Measurements from ENCODE around the gene TMEM217.

Gene TMEM217

GRCh38 chr6:37232430-37233017, 25.4 kb downstream of the TMEM217 start:
- H3K9me3 ChIP-seq (ENCODE audit: control insufficient read depth, low read length): no peaks in the 10 kb centered on the region
- H3K36me3 ChIP-seq (ENCODE audit: control insufficient read depth, insufficient read depth, low read length): no peaks in the 10 kb centered on the region
- H3K27ac ChIP-seq (ENCODE audit: low read depth, low read length, severe bottlenecking): no peak overlapping the region
- no peak overlapping the region for H3K4me3 ChIP-seq (ENCODE audit: extremely low read depth, insufficient read depth, low read length, poor library complexity, severe bottlenecking)
- H3K4me1 ChIP-seq (ENCODE audit: control insufficient read depth, insufficient read depth, low read length, poor library complexity, severe bottlenecking): peaks cover 7% of the 10 kb centered on the region
- WGBS, 2 experiments (ENCODE audit: insufficient coverage in 2 of 2): 88 to 91% methylated on average over 5 of the region's 5 CpGs

- H3K9me3 ChIP-seq (ENCODE audit: control insufficient read depth, low read length): no peaks in the 10 kb centered on the region
- H3K4me1 ChIP-seq (ENCODE audit: control insufficient read depth, insufficient read depth, low read length, poor library complexity, severe bottlenecking): no peaks in the 10 kb centered on the region
- no peak overlapping the region for H3K4me3 ChIP-seq (ENCODE audit: extremely low read depth, insufficient read depth, low read length, poor library complexity, severe bottlenecking)
- no peak overlapping the region for H3K27ac ChIP-seq (ENCODE audit: low read depth, low read length, severe bottlenecking)
- H3K36me3 ChIP-seq (ENCODE audit: control insufficient read depth, insufficient read depth, low read length): no peaks in the 10 kb centered on the region
- WGBS, 2 experiments (ENCODE audit: insufficient coverage in 2 of 2): 85 to 96% methylated on average over 4 to 6 of the region's 6 CpGs
Observed at GRCh38 chr6:37230104-37230503, 27.8 kb downstream of the TMEM217 start.

- Histone ChIP-seq H3K4me3 (ENCODE audit: extremely low read depth, insufficient read depth, low read length, poor library complexity, severe bottlenecking) (no peak overlapping the region), H3K9me3 (ENCODE audit: control insufficient read depth, low read length) (no peaks in the 10 kb centered on the region), H3K4me1 (ENCODE audit: control insufficient read depth, insufficient read depth, low read length, poor library complexity, severe bottlenecking) (peaks cover 7% of the 10 kb centered on the region), H3K27ac (ENCODE audit: low read depth, low read length, severe bottlenecking) (no peak overlapping the region), H3K36me3 (ENCODE audit: control insufficient read depth, insufficient read depth, low read length) (no peaks in the 10 kb centered on the region)
- 82 to 84% methylated on average over 3 to 4 of the region's 5 CpGs for WGBS, 2 experiments (ENCODE audit: insufficient coverage in 2 of 2)
Observed at GRCh38 chr6:37225350-37226169, 32.4 kb downstream of the TMEM217 start.

GRCh38 chr6:37222992-37223391, 35.0 kb downstream of the TMEM217 start:
- Histone ChIP-seq H3K4me3 (ENCODE audit: extremely low read depth, insufficient read depth, low read length, poor library complexity, severe bottlenecking) (peak overlapping the region; percentile 53), H3K27ac (ENCODE audit: low read depth, low read length, severe bottlenecking) (no peak overlapping the region), H3K36me3 (ENCODE audit: control insufficient read depth, insufficient read depth, low read length) (no peaks in the 10 kb centered on the region), H3K9me3 (ENCODE audit: control insufficient read depth, low read length) (no peaks in the 10 kb centered on the region), H3K4me1 (ENCODE audit: control insufficient read depth, insufficient read depth, low read length, poor library complexity, severe bottlenecking) (peaks cover 7% of the 10 kb centered on the region)

- Histone ChIP-seq H3K27ac (ENCODE audit: low read depth, low read length, severe bottlenecking) (peak overlapping the region; percentile 59), H3K4me3 (ENCODE audit: extremely low read depth, insufficient read depth, low read length, poor library complexity, severe bottlenecking) (peak overlapping the region; percentile 53), H3K36me3 (ENCODE audit: control insufficient read depth, insufficient read depth, low read length) (no peaks in the 10 kb centered on the region), H3K9me3 (ENCODE audit: control insufficient read depth, low read length) (no peaks in the 10 kb centered on the region), H3K4me1 (ENCODE audit: control insufficient read depth, insufficient read depth, low read length, poor library complexity, severe bottlenecking) (peaks cover 7% of the 10 kb centered on the region)
- WGBS, 2 experiments (ENCODE audit: insufficient coverage in 2 of 2): 1 to 2% methylated on average over 31 to 34 of the region's 39 CpGs
Observed at GRCh38 chr6:37222125-37222967, 35.6 kb downstream of the TMEM217 start.

- Histone ChIP-seq H3K4me3 (ENCODE audit: extremely low read depth, insufficient read depth, low read length, poor library complexity, severe bottlenecking) (peak overlapping the region; percentile 53), H3K4me1 (ENCODE audit: control insufficient read depth, insufficient read depth, low read length, poor library complexity, severe bottlenecking) (peaks cover 7% of the 10 kb centered on the region), H3K27ac (ENCODE audit: low read depth, low read length, severe bottlenecking) (peak overlapping the region; percentile 59), H3K36me3 (ENCODE audit: control insufficient read depth, insufficient read depth, low read length) (no peaks in the 10 kb centered on the region), H3K9me3 (ENCODE audit: control insufficient read depth, low read length) (no peaks in the 10 kb centered on the region)
- WGBS, 2 experiments (ENCODE audit: insufficient coverage in 2 of 2): 51 to 58% methylated on average over 6 of the region's 6 CpGs
Observed at GRCh38 chr6:37221585-37222124, 36.3 kb downstream of the TMEM217 start.

GRCh38 chr6:37218511-37218910, 39.4 kb downstream of the TMEM217 start:
- no peaks in the 10 kb centered on the region for H3K36me3 ChIP-seq (ENCODE audit: control insufficient read depth, insufficient read depth, low read length)
- H3K4me3 ChIP-seq (ENCODE audit: extremely low read depth, insufficient read depth, low read length, poor library complexity, severe bottlenecking): no peak overlapping the region
- H3K27ac ChIP-seq (ENCODE audit: low read depth, low read length, severe bottlenecking): no peak overlapping the region
- no peaks in the 10 kb centered on the region for H3K9me3 ChIP-seq (ENCODE audit: control insufficient read depth, low read length)
- WGBS, 2 experiments (ENCODE audit: insufficient coverage in 2 of 2): 95 to 97% methylated on average over 7 to 8 of the region's 8 CpGs
- peaks cover 7% of the 10 kb centered on the region for H3K4me1 ChIP-seq (ENCODE audit: control insufficient read depth, insufficient read depth, low read length, poor library complexity, severe bottlenecking)

- peaks cover 7% of the 10 kb centered on the region for H3K4me1 ChIP-seq (ENCODE audit: control insufficient read depth, insufficient read depth, low read length, poor library complexity, severe bottlenecking)
- no peak overlapping the region for H3K27ac ChIP-seq (ENCODE audit: low read depth, low read length, severe bottlenecking)
- WGBS, 2 experiments (ENCODE audit: insufficient coverage in 2 of 2): 91 to 97% methylated on average over 6 of the region's 6 CpGs
- H3K9me3 ChIP-seq (ENCODE audit: control insufficient read depth, low read length): no peaks in the 10 kb centered on the region
- no peaks in the 10 kb centered on the region for H3K36me3 ChIP-seq (ENCODE audit: control insufficient read depth, insufficient read depth, low read length)
- H3K4me3 ChIP-seq (ENCODE audit: extremely low read depth, insufficient read depth, low read length, poor library complexity, severe bottlenecking): no peak overlapping the region
Observed at GRCh38 chr6:37218061-37218460, 39.9 kb downstream of the TMEM217 start.

GRCh38 chr6:37212268-37212667, 45.7 kb downstream of the TMEM217 start:
- Histone ChIP-seq H3K27ac (ENCODE audit: low read depth, low read length, severe bottlenecking) (no peak overlapping the region), H3K4me1 (ENCODE audit: control insufficient read depth, insufficient read depth, low read length, poor library complexity, severe bottlenecking) (no peaks in the 10 kb centered on the region), H3K4me3 (ENCODE audit: extremely low read depth, insufficient read depth, low read length, poor library complexity, severe bottlenecking) (no peak overlapping the region), H3K9me3 (ENCODE audit: control insufficient read depth, low read length) (no peaks in the 10 kb centered on the region), H3K36me3 (ENCODE audit: control insufficient read depth, insufficient read depth, low read length) (no peaks in the 10 kb centered on the region)
- WGBS, 2 experiments (ENCODE audit: insufficient coverage in 2 of 2): 95 to 97% methylated on average over 7 to 9 of the region's 9 CpGs

GRCh38 chr6:37210313-37210968, 47.5 kb downstream of the TMEM217 start:
- 61 to 100% methylated on average over 2 to 3 of the region's 7 CpGs for WGBS, 2 experiments (ENCODE audit: insufficient coverage in 2 of 2)
- no peaks in the 10 kb centered on the region for H3K9me3 ChIP-seq (ENCODE audit: control insufficient read depth, low read length)
- H3K4me1 ChIP-seq (ENCODE audit: control insufficient read depth, insufficient read depth, low read length, poor library complexity, severe bottlenecking): no peaks in the 10 kb centered on the region
- H3K4me3 ChIP-seq (ENCODE audit: extremely low read depth, insufficient read depth, low read length, poor library complexity, severe bottlenecking): no peak overlapping the region
- H3K27ac ChIP-seq (ENCODE audit: low read depth, low read length, severe bottlenecking): no peak overlapping the region
- no peaks in the 10 kb centered on the region for H3K36me3 ChIP-seq (ENCODE audit: control insufficient read depth, insufficient read depth, low read length)
